ENCODE measurements around the gene RALGAPB. TPM values are rescaled to one million over a fixed set of nuclear protein-coding genes. Genes with fewer than 3 reads are reported as not detected.

The RALGAPB gene
- total and polyA plus RNA-seq, 7 donors = 7.5 to 27.3 (median 18.6) TPM

- peak; percentile 28 to 53 for DNase-seq
- no peak for TF ChIP-seq CTCF (IDR thresholded peaks at IDR 0.05)
- intact Hi-C loops (cut with DNase I) = no loop called here
- no peaks in the 10 kb centered on the region for H3K36me3 ChIP-seq (ENCODE audit: insufficient read depth in 1 of 2, low read depth in 1 of 2)
- no peaks in the 10 kb centered on the region for H3K4me1 ChIP-seq
- 37 to 44% (median 37%) methylated on average over 9 of the region's 9 CpGs for WGBS, 3 donors
- no peak overlapping the region for H3K27ac ChIP-seq
- peaks cover 0 to 52% (median 13%) of the 10 kb centered on the region in 3 donors for H3K27me3 ChIP-seq (ENCODE audit: insufficient read depth in 3 of 3, low read length in 2 of 3)
- peak in 1 of 4 donors; percentile 39 for ATAC-seq
- H3K9me3 ChIP-seq = no peaks in the 10 kb centered on the region
- no peak overlapping the region for H3K4me3 ChIP-seq
Measured at GRCh38 chr20:38599410-38599882, 126.8 kb downstream of the RALGAPB start.

GRCh38 chr20:38600057-38600456, 127.4 kb downstream of the RALGAPB start:
- H3K36me3 ChIP-seq (ENCODE audit: insufficient read depth in 1 of 2, low read depth in 1 of 2) = no peaks in the 10 kb centered on the region
- no peak overlapping the region for H3K4me3 ChIP-seq
- TF ChIP-seq CTCF (IDR thresholded peaks at IDR 0.05) = no peak
- WGBS, 3 donors = 96 to 100% (median 97%) methylated on average over 1 of the region's 1 CpG
- no peak overlapping the region for H3K27ac ChIP-seq
- intact Hi-C loops (cut with DNase I) = no loop called here
- ATAC-seq (no peak), DNase-seq (no peak)
- no peaks in the 10 kb centered on the region for H3K9me3 ChIP-seq
- peaks cover 0 to 58% (median 13%) of the 10 kb centered on the region in 3 donors for H3K27me3 ChIP-seq (ENCODE audit: insufficient read depth in 3 of 3, low read length in 2 of 3)
- no peaks in the 10 kb centered on the region for H3K4me1 ChIP-seq

GRCh38 chr20:38601216-38602184, 128.9 kb downstream of the RALGAPB start, which contains the start of gene ARHGAP40:
TSS of gene ARHGAP40 (plus strand) at chr20:38601809.
- DNase-seq (no peak), ATAC-seq (no peak)
- Histone ChIP-seq H3K27me3 (ENCODE audit: insufficient read depth in 3 of 3, low read length in 2 of 3) (peaks cover 0 to 63% (median 16%) of the 10 kb centered on the region in 3 donors), H3K4me3 (no peak within 1 kb of the TSS), H3K36me3 (ENCODE audit: insufficient read depth in 1 of 2, low read depth in 1 of 2) (no peaks in the 10 kb centered on the region), H3K27ac (no peak within 1 kb of the TSS), H3K9me3 (no peaks in the 10 kb centered on the region), H3K4me1 (no peaks in the 10 kb centered on the region)
- TF ChIP-seq CTCF (IDR thresholded peaks at IDR 0.05) = no peak
- WGBS, 3 donors = 12 to 13% (median 12%) methylated on average over 40 to 42 of the region's 42 CpGs
- intact Hi-C loops (cut with DNase I) = no loop called here

- no peak for DNase-seq
- TF ChIP-seq CTCF (IDR thresholded peaks at IDR 0.05) = no peak
- 42 to 55% (median 49%) methylated on average over 5 of the region's 5 CpGs for WGBS, 3 donors
- no peak for ATAC-seq
- Histone ChIP-seq H3K36me3 (ENCODE audit: insufficient read depth in 1 of 2, low read depth in 1 of 2) (no peaks in the 10 kb centered on the region), H3K4me1 (no peaks in the 10 kb centered on the region), H3K4me3 (no peak overlapping the region), H3K9me3 (no peaks in the 10 kb centered on the region), H3K27ac (no peak overlapping the region), H3K27me3 (ENCODE audit: insufficient read depth in 3 of 3, low read length in 2 of 3) (peaks cover 0 to 63% (median 16%) of the 10 kb centered on the region in 3 donors)
- intact Hi-C loops (cut with DNase I) = no loop called here
Measured at GRCh38 chr20:38602185-38602581, 129.5 kb downstream of the RALGAPB start.

All from psoas muscle (tissue), 8 donors.